HT1080 (cell line): ENCODE data around the gene LRRC4B. TPM values are rescaled to one million over a fixed set of nuclear protein-coding genes. Genes with fewer than 3 reads are reported as not detected.

Experiments used
- DNase-seq: peaks from one replicate; pipeline ENCODE4 v3.0.0-alpha.2; 2015; ENCODE audit warnings: low read depth
- total RNA-seq: library from RNA; depleted of rRNA; stranded (reverse); fragments of >200 nt; shearing (Covaris generic); gene quantifications from 2 replicates; pipeline ENCODE4 v1.2.3, GENCODE V29; 2014; rRNA removed

LRRC4B gene
- total RNA-seq, 1 experiment from 2014 or later = 0.08 TPM

DNA sequence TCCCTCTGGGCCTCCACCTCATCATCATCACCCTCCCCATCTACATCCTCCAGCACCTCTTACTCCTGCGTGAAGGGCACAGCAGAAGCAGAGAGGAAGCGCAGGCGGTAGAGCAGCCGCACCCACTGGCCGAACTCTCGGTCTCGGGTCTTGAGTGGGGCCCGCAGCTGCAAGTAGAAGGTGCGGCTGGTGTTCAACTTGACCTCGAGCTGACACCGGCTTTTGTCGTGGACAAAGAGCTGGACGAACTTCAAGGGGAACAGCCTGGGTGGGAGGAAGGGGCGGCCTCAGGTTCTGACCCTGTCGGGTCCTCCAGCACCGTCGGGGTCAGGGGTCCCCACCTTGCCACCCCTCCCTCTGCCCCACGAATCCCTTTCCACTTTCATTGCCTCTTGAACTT is 100.7 kb downstream of the LRRC4B start:
- no peak for DNase-seq

Other genes starting within 250 kb of the LRRC4B start
- gene KCNC3, start 239.1 kb downstream of the LRRC4B start, total RNA-seq = not detected in 2 replicates
- not detected in 2 replicates for gene NAPSA, start 202.8 kb downstream of the LRRC4B start, total RNA-seq
- gene NR1H2, start 192.0 kb downstream of the LRRC4B start, total RNA-seq = 96.1 and 98.3 TPM in 2 replicates
- 173 and 185 TPM in 2 replicates for gene POLD1, start 184.1 kb downstream of the LRRC4B start, total RNA-seq
- 0.43 TPM in 1 of 2 replicates, not detected in the other for gene SPIB, start 149.5 kb downstream of the LRRC4B start, total RNA-seq
- gene MYBPC2, start 135.5 kb downstream of the LRRC4B start, total RNA-seq = 0.07 TPM in 1 of 2 replicates, not detected in the other
- gene EMC10, start 91.9 kb downstream of the LRRC4B start, total RNA-seq = 101 and 102 TPM in 2 replicates
- 0.17 and 0.37 TPM in 2 replicates for gene GARIN5A, start 91.6 kb downstream of the LRRC4B start, total RNA-seq
- 41.2 and 47.4 TPM in 2 replicates for gene JOSD2, start 57.2 kb downstream of the LRRC4B start, total RNA-seq
- 0.31 TPM in 1 of 2 replicates, not detected in the other for gene ASPDH, start 54.5 kb downstream of the LRRC4B start, total RNA-seq
- gene SYT3, start 71.4 kb upstream of the LRRC4B start, total RNA-seq = 0.13 TPM in 1 of 2 replicates, not detected in the other
- 1.1 and 3.2 TPM in 2 replicates for gene C19orf81, start 81.0 kb upstream of the LRRC4B start, total RNA-seq
- gene SHANK1, start 151.4 kb upstream of the LRRC4B start, total RNA-seq = 9.3 and 10.5 TPM in 2 replicates
- gene CLEC11A, start 154.9 kb upstream of the LRRC4B start, total RNA-seq = 163 and 168 TPM in 2 replicates
- gene GPR32, start 202.0 kb upstream of the LRRC4B start, total RNA-seq = not detected in 2 replicates
- gene ACP4, start 222.0 kb upstream of the LRRC4B start, total RNA-seq = not detected in 2 replicates